H1 (cell line): Measurements from ENCODE around the gene ISG15. TPM values are rescaled to one million over a fixed set of nuclear protein-coding genes. Genes with fewer than 3 reads are reported as not detected.

Experiments
- CTCF ChIA-PET: fragments of 300-600 bp; sonication (Branson Sonifier 250); formaldehyde crosslinking; loops from one replicate; lab custom pipeline; 2021; ENCODE audit not compliant: partially characterized antibody; lab: Charles Lee
- POLR2A ChIA-PET: fragments of 300-600 bp; sonication (Branson Sonifier 250); formaldehyde crosslinking; loops from one replicate; lab custom pipeline; 2021; ENCODE audit warnings: inconsistent platforms; ENCODE audit not compliant: partially characterized antibody; lab: Charles Lee
- DNase-seq, 2 experiments: peaks; one replicate each; pipeline versions ENCODE4 v3.0.0 to v3.0.0-alpha.2; 2010 to 2022; ENCODE audit warnings: low spot score in 2 of 2, low read depth in 1 of 2, mixed read lengths in 1 of 2
- FAIRE-seq: peaks from 2 replicates; lab custom pipeline; 2011; peaks lifted over from hg19 to GRCh38; lab: Jason Lieb, UNC
- H2AFZ ChIP-seq: 2 replicates; pipeline ENCODE4 v1.8.1; 2012; ENCODE audit warnings: low read length, inconsistent platforms
- H2AK5ac ChIP-seq: 2 replicates; pipeline ENCODE4 v1.6.1; 2013; ENCODE audit warnings: low read depth, low read length
- H2BK120ac ChIP-seq: replicated peaks from 2 replicates; pipeline ENCODE3; 2013; ENCODE audit warnings: low read depth, low read length, inconsistent platforms
- H2BK12ac ChIP-seq: 2 replicates; pipeline ENCODE4 v1.6.1; 2013; ENCODE audit warnings: low read depth, low read length
- H2BK15ac ChIP-seq: 2 replicates; pipeline ENCODE4 v1.6.1; 2013; ENCODE audit warnings: low read length
- H2BK20ac ChIP-seq: 2 replicates; pipeline ENCODE4 v1.6.1; 2013; ENCODE audit warnings: low read length
- H2BK5ac ChIP-seq: 2 replicates; pipeline ENCODE4 v1.6.1; 2013; ENCODE audit warnings: low read depth, low read length
- H3K14ac ChIP-seq: 2 replicates; pipeline ENCODE4 v1.6.1; 2013; ENCODE audit warnings: inconsistent platforms; ENCODE audit not compliant: insufficient read length
- H3K18ac ChIP-seq: 2 replicates; pipeline ENCODE4 v1.6.1; 2013; ENCODE audit warnings: low read length; ENCODE audit errors: extremely low read depth
- H3K23ac ChIP-seq: 2 replicates; pipeline ENCODE4 v1.6.1; 2013; ENCODE audit warnings: inconsistent platforms; ENCODE audit not compliant: insufficient read length
- H3K23me2 ChIP-seq: 2 replicates; pipeline ENCODE4 v1.6.1; 2013; ENCODE audit warnings: low read depth, low read length
- H3K27ac ChIP-seq: 2 replicates; pipeline ENCODE4 v1.6.1; 2011; ENCODE audit warnings: low read depth, low read length, inconsistent platforms
- H3K27me3 ChIP-seq, 4 experiments: replicated peaks in 1 of 4; 1 replicate in 1 of 4; 2 replicates in 3 of 4; pipeline versions ENCODE4 v1.6.1 to v1.8.1; 2011 to 2013; ENCODE audit warnings: low read length in 3 of 4, mild to moderate bottlenecking in 3 of 4, inconsistent platforms in 2 of 4, mixed read lengths in 2 of 4, moderate library complexity in 1 of 4; ENCODE audit not compliant: control insufficient read depth in 3 of 4, insufficient read depth in 3 of 4; ENCODE audit errors: extremely low read depth in 1 of 4
- H3K36me3 ChIP-seq, 4 experiments: 2 replicates each; pipeline versions ENCODE4 v1.6.1 to v1.8.1; 2011 to 2013; ENCODE audit warnings: mild to moderate bottlenecking in 4 of 4, low read length in 3 of 4, moderate library complexity in 2 of 4, control low read depth in 1 of 4, inconsistent platforms in 1 of 4; ENCODE audit not compliant: insufficient read depth in 4 of 4, control insufficient read depth in 2 of 4
- H3K4ac ChIP-seq: replicated peaks from 2 replicates; pipeline ENCODE3; 2013; ENCODE audit warnings: low read length, low read depth, mixed read lengths, inconsistent platforms; ENCODE audit not compliant: insufficient read length
- H3K4me1 ChIP-seq, 4 experiments: replicated peaks in 1 of 4; 1 replicate in 1 of 4; 2 replicates in 3 of 4; pipeline versions ENCODE4 v1.6.1 to v1.8.1; 2011 to 2013; ENCODE audit warnings: low read length in 3 of 4, inconsistent platforms in 2 of 4, mixed read lengths in 1 of 4; ENCODE audit not compliant: insufficient read depth in 4 of 4, control insufficient read depth in 3 of 4
- H3K4me2 ChIP-seq, 2 experiments: 2 replicates each; pipeline versions ENCODE4 v1.6.1 to v1.8.1; 2011 to 2013; ENCODE audit warnings: low read depth in 2 of 2, low read length in 2 of 2, control low read depth in 1 of 2, inconsistent platforms in 1 of 2, mild to moderate bottlenecking in 1 of 2; ENCODE audit not compliant: insufficient read depth in 1 of 2
- H3K4me3 ChIP-seq, 4 experiments: fragments of 200-600, 300-600 bp in 1 of 4; sonication (generic), shearing (Covaris generic), sonication (Bioruptor Twin) in 1 of 4; 2 replicates each; pipeline versions ENCODE4 v1.5.1 to v1.8.1; 2011 to 2016; ENCODE audit warnings: low read length in 4 of 4, low read depth in 3 of 4, control low read depth in 2 of 4, inconsistent platforms in 2 of 4, mild to moderate bottlenecking in 2 of 4, mixed read lengths in 1 of 4, moderate library complexity in 1 of 4; ENCODE audit not compliant: insufficient read depth in 2 of 4; ENCODE audit errors: extremely low read depth in 1 of 4
- H3K56ac ChIP-seq: replicated peaks from 2 replicates; pipeline ENCODE3; 2013; ENCODE audit warnings: low read depth, mild to moderate bottlenecking, mixed read lengths, low read length, inconsistent platforms; ENCODE audit not compliant: insufficient read length
- H3K79me1 ChIP-seq: 2 replicates; pipeline ENCODE4 v1.6.1; 2013; ENCODE audit warnings: low read depth, low read length, control low read depth
- H3K79me2 ChIP-seq, 2 experiments: 2 replicates each; pipeline versions ENCODE4 v1.6.1 to v1.8.1; 2012 to 2013; ENCODE audit warnings: low read length in 2 of 2, mild to moderate bottlenecking in 2 of 2, inconsistent platforms in 1 of 2; ENCODE audit not compliant: insufficient read depth in 2 of 2, control insufficient read depth in 1 of 2
- H3K9ac ChIP-seq, 4 experiments: replicated peaks in 1 of 4; 1 replicate in 1 of 4; 2 replicates in 3 of 4; pipeline versions ENCODE4 v1.6.1 to v1.8.1; 2011 to 2013; ENCODE audit warnings: low read depth in 3 of 4, low read length in 3 of 4, control low read depth in 2 of 4, mild to moderate bottlenecking in 2 of 4, moderate library complexity in 2 of 4, inconsistent platforms in 1 of 4; ENCODE audit errors: extremely low read depth in 1 of 4
- H3K9me3 ChIP-seq, 2 experiments: 2 replicates each; pipeline versions ENCODE4 v1.6.1 to v1.8.1; 2012 to 2013; ENCODE audit warnings: mild to moderate bottlenecking in 2 of 2, moderate library complexity in 2 of 2, control low read depth in 1 of 2, inconsistent platforms in 1 of 2, low read depth in 1 of 2, low read length in 1 of 2, mixed read lengths in 1 of 2; ENCODE audit not compliant: insufficient read depth in 2 of 2
- H4K20me1 ChIP-seq, 2 experiments: replicated peaks in 1 of 2; 2 replicates each; pipeline versions ENCODE3 to v1.8.1; 2011 to 2013; ENCODE audit warnings: inconsistent platforms in 2 of 2, low read length in 2 of 2, mild to moderate bottlenecking in 1 of 2; ENCODE audit not compliant: insufficient read depth in 2 of 2, control insufficient read depth in 1 of 2
- H4K5ac ChIP-seq: 2 replicates; pipeline ENCODE4 v1.6.1; 2013; ENCODE audit warnings: low read length, low read depth, mixed read lengths, inconsistent platforms; ENCODE audit not compliant: insufficient read length
- H4K8ac ChIP-seq: 2 replicates; pipeline ENCODE4 v1.8.0; 2013; ENCODE audit warnings: mild to moderate bottlenecking, moderate library complexity, low read length, inconsistent platforms; ENCODE audit not compliant: insufficient read depth; ENCODE audit errors: extremely low read depth
- H4K91ac ChIP-seq: replicated peaks from 2 replicates; pipeline ENCODE3; 2013; ENCODE audit warnings: low read length, mixed read lengths, inconsistent platforms; ENCODE audit not compliant: insufficient read length
- ASH2L ChIP-seq: fragments of 200-600, 300-600 bp; sonication (generic); IDR thresholded peaks from one replicate; pipeline ENCODE4 v1.7.1; 2017; ENCODE audit warnings: low read length
- EGR1 ChIP-seq: IDR thresholded peaks from 2 replicates; pipeline ENCODE4 v1.6.1; 2011; ENCODE audit warnings: low read depth, low read length, borderline replicate concordance
- FOSL1 ChIP-seq: IDR thresholded peaks from 2 replicates; pipeline ENCODE4 v1.6.1; 2011; ENCODE audit warnings: mild to moderate bottlenecking, low read depth, low read length, moderate library complexity; ENCODE audit not compliant: insufficient read depth
- GABPA ChIP-seq: IDR thresholded peaks from 2 replicates; pipeline ENCODE4 v1.6.1; 2011; ENCODE audit warnings: mild to moderate bottlenecking, low read length, moderate library complexity, borderline replicate concordance; ENCODE audit not compliant: insufficient read depth
- MAX ChIP-seq: IDR thresholded peaks from 2 replicates; pipeline ENCODE4 v1.6.1; 2012; ENCODE audit warnings: inconsistent platforms
- POLR2A ChIP-seq, 2 experiments: IDR thresholded peaks; 1 replicate in 1 of 2; 2 replicates in 1 of 2; pipeline ENCODE4 v1.6.1; 2011; ENCODE audit warnings: low read depth in 2 of 2, low read length in 2 of 2, mild to moderate bottlenecking in 2 of 2; ENCODE audit errors: control extremely low read depth in 1 of 2
- POU5F1 ChIP-seq: IDR thresholded peaks from 2 replicates; pipeline ENCODE4 v1.6.1; 2011; ENCODE audit warnings: low read depth, mild to moderate bottlenecking, low read length, moderate library complexity
- SAP30 ChIP-seq: fragments of 300-600 bp; sonication (generic); IDR thresholded peaks from 2 replicates; pipeline ENCODE4 v1.7.1; 2012; ENCODE audit warnings: low read length, moderate library complexity, mild to moderate bottlenecking, inconsistent platforms; ENCODE audit not compliant: insufficient read depth, insufficient replicate concordance
- SP2 ChIP-seq: IDR thresholded peaks from 2 replicates; pipeline ENCODE4 v1.6.1; 2012; ENCODE audit warnings: mild to moderate bottlenecking, low read length, inconsistent platforms
- SP4 ChIP-seq: IDR thresholded peaks from 2 replicates; pipeline ENCODE4 v1.6.1; 2012; ENCODE audit warnings: low read length, inconsistent platforms
- ZNF274 ChIP-seq: IDR thresholded peaks from 2 replicates; pipeline ENCODE4 v1.7.0; 2012; ENCODE audit warnings: low read length, borderline replicate concordance; ENCODE audit errors: extremely low read depth
- WGBS, 2 experiments: shearing (Covaris generic) in 1 of 2; methylation state at CpG; one replicate each; pipeline versions ENCODE4 v1.1.6 to v1.1.7; 2013 to 2015; ENCODE audit warnings: low lambda C conversion rate in 2 of 2, mixed read lengths in 2 of 2, inconsistent platforms in 1 of 2, low coverage in 1 of 2, missing lambda C conversion rate in 1 of 2; ENCODE audit not compliant: insufficient replicate concordance in 2 of 2, insufficient coverage in 1 of 2, insufficient read length in 1 of 2; ENCODE audit errors: extremely low coverage in 1 of 2, missing lambda C conversion rate in 1 of 2; 5-methylcytosine and 5-hydroxymethylcytosine counted together
- polyA plus RNA-seq, 7 experiments: library from polyadenylated mRNA; depleted of rRNA in 3 of 7; stranded (reverse) in 5 of 7; unstranded in 2 of 7; fragments of >200 nt in 5 of 7; fragments of 200-250 nt in 2 of 7; gene quantifications; 1 replicate in 5 of 7; 2 replicates in 1 of 7; 4 replicates in 1 of 7; pipeline versions ENCODE4 v1.2.1 to v1.2.3, GENCODE V29; 2011 to 2013; ENCODE audit warnings: missing spikeins in 2 of 7, mixed read lengths in 2 of 7
- total RNA-seq: library from RNA; stranded (reverse); fragmentation: NEBNext Ultra II Directional; extraction: Animal tissue kit (Norgen Biotek cat#: 25700); gene quantifications from 2 replicates; pipeline ENCODE4 v1.2.1, GENCODE V29; 2021

Gene ISG15
- total and polyA plus RNA-seq, 2 of the 8 experiments (the other 6 are each of a cell fraction or from before 2014, with no cell fraction given) = 29.3 to 121 TPM

- Histone ChIP-seq H3K56ac (no peak overlapping the region), H3K27me3 (peaks cover 11 to 63% (median 54%) of the 10 kb centered on the region in 4 experiments), H3K27ac (no peak overlapping the region), H3K79me1 (no peaks in the 10 kb centered on the region; the same call in 1 of the 2 replicates), H2BK120ac (no peak overlapping the region), H2AFZ (no peak overlapping the region), H4K20me1 (peaks cover 0 to 29% of the 10 kb centered on the region in 2 experiments), H3K4me2 (peak overlapping the region in 1 of 2 experiments; percentile 83; a peak in 2 of 4 replicates), H3K4ac (no peak overlapping the region), H2BK5ac (0 out of 2 replicates have a peak overlapping the region, but pooled peaks have one; percentile 24), H4K91ac (no peak overlapping the region), H3K36me3 (peaks cover 0 to 13% (median 7%) of the 10 kb centered on the region in 4 experiments; a peak in 6 of 8 replicates), H3K18ac (no peak overlapping the region), H2BK20ac (no peak overlapping the region), H4K8ac (no peak overlapping the region), H4K5ac (no peak overlapping the region), H2AK5ac (no peak overlapping the region), H3K4me3 (peak overlapping the region in 1 of 4 experiments; percentile 70; a peak in 1 of 8 replicates), H3K9ac (no peak overlapping the region), H3K23ac (no peak overlapping the region), H3K4me1 (peaks cover 0 to 13% (median 6%) of the 10 kb centered on the region in 4 experiments; a peak in 5 of 7 replicates), H3K9me3 (no peaks in the 10 kb centered on the region), H3K14ac (no peak overlapping the region), H2BK15ac (0 out of 2 replicates have a peak overlapping the region, but pooled peaks have one; percentile 92), H3K79me2 (peaks cover 0 to 3% of the 10 kb centered on the region in 2 experiments; a peak in 1 of 4 replicates), H3K23me2 (peaks cover 10% of the 10 kb centered on the region; the same call in 1 of the 2 replicates), H2BK12ac (peak overlapping the region; percentile 84; the same call in 1 of the 2 replicates)
- FAIRE-seq (no peak), DNase-seq (no peak)
- 86% methylated on average over 23 of the region's 23 CpGs; no CpG with 5 or more reads in 1 of the 2 experiments for WGBS, 2 experiments
- CTCF ChIA-PET = interaction anchor here (0.7 to 1.1 kb wide), 3 partner anchors 30 to 51 kb away, joined by 3 read pairs; no protein-coding TSS in a partner anchor
- POLR2A ChIA-PET = interaction anchor here (0.7 to 2.2 kb wide), 10 partner anchors 9 to 97 kb away, joined by 3 to 11 read pairs (median 3); partner anchors contain the start of gene NOC2L
- TF ChIP-seq FOSL1 (no peak), SAP30 (no peak), GABPA (no peak), SP2 (no peak), EGR1 (no peak), ZNF274 (no peak), ASH2L (no peak), MAX (no peak), POU5F1 (no peak), POLR2A (IDR thresholded peaks at IDR 0.05; ENCODE audit: control extremely low read depth in 1 of 2, low read depth in 2 of 2, low read length in 2 of 2) (no peak), SP4 (no peak)
Observed at GRCh38 chr1:967466-968343, 45.6 kb upstream of the ISG15 start.
